Inflammatory macrophage treated with lipopolysaccharide for 1 hour (primary cell): ENCODE data around the gene MARK3.
"Not testable (repeated sequence)": the region's sequence is repeated elsewhere in the genome, so short reads cannot be mapped to it uniquely, and the experiment has no call there.

Source experiments
- DNase-seq, 2 donors: peaks; one replicate each; pipeline ENCODE4 v3.0.0-alpha.2; 2020 to 2022

MARK3 gene

GRCh38 chr14:103492156-103492925 is 107.1 kb downstream of the MARK3 start:
- no peak for DNase-seq

- DNase-seq = no peak
Observed at GRCh38 chr14:103495854-103496253, 110.6 kb downstream of the MARK3 start.

- DNase-seq = no peak
Observed at GRCh38 chr14:103496776-103497175, 111.6 kb downstream of the MARK3 start.

- no peak for DNase-seq
Observed at GRCh38 chr14:103499709-103500108, 114.5 kb downstream of the MARK3 start.

GRCh38 chr14:103500148-103500990 is 115.2 kb downstream of the MARK3 start:
- peak; percentile 62 to 87 for DNase-seq

- DNase-seq = no peak
Observed at GRCh38 chr14:103501041-103501870, 116.0 kb downstream of the MARK3 start.

GRCh38 chr14:103501921-103502669 is 116.9 kb downstream of the MARK3 start:
- no peak for DNase-seq

GRCh38 chr14:103502877-103503276 is 117.7 kb downstream of the MARK3 start:
- no peak for DNase-seq

GRCh38 chr14:103503296-103503695 is 118.1 kb downstream of the MARK3 start:
- no peak for DNase-seq

GRCh38 chr14:103504991-103505565 is 119.9 kb downstream of the MARK3 start:
- no peak for DNase-seq

GRCh38 chr14:103507751-103508150 is 122.5 kb downstream of the MARK3 start:
- no peak for DNase-seq

- DNase-seq = no peak
Observed at GRCh38 chr14:103508521-103509329, 123.5 kb downstream of the MARK3 start.

- DNase-seq = no peak
Observed at GRCh38 chr14:103509864-103510723, 124.9 kb downstream of the MARK3 start.

GRCh38 chr14:103510724-103511693 is 125.8 kb downstream of the MARK3 start:
- DNase-seq = no peak

- DNase-seq = not testable (repeated sequence)
Observed at GRCh38 chr14:103512180-103512579, 127.0 kb downstream of the MARK3 start.

GRCh38 chr14:103512701-103513611 is 127.7 kb downstream of the MARK3 start:
- peak; percentile 47 to 84 for DNase-seq

GRCh38 chr14:103514596-103515421 is 129.6 kb downstream of the MARK3 start:
- no peak for DNase-seq
